Right lobe of liver (tissue), 4 donors: ENCODE measurements around the gene PRR15.

Source experiments
- CTCF ChIP-seq, 4 donors: fragments of 200-600 bp in 3 of 4; fragments of 450-650 bp in 1 of 4; IDR thresholded peaks; one replicate each; pipeline versions ENCODE4 v1.5.1 to v1.8.0; 2016 to 2022; ENCODE audit warnings: antibody characterized with exemption in 4 of 4, mild to moderate bottlenecking in 2 of 4
- POLR2A ChIP-seq: fragments of 450-650 bp; IDR thresholded peaks from one replicate; pipeline ENCODE4 v1.6.1; 2017; ENCODE audit warnings: antibody characterized with exemption, mild to moderate bottlenecking
- donor health status: DM: no; HTN: no; CAD: no.
- donor health status: DM: no; HTN: no; CAD: no.
- donor health status: DM: no; HTN: yes; CAD: no.

GRCh38 chr7:29593459-29593858 is 29.8 kb downstream of the PRR15 start:
- TF ChIP-seq CTCF (IDR thresholded peaks at IDR 0.05) = no peak
- no peak for TF ChIP-seq POLR2A
